HG02610 (cell line): ENCODE results near the gene LMBRD2.

Source experiments
- ATAC-seq: cut with Tn5 transposase; IDR thresholded peaks from one replicate; pipeline ENCODE4 v1.9.1; 2021; ENCODE audit warnings: mild to moderate bottlenecking, moderate library complexity; ENCODE audit not compliant: unreplicated experiment

The LMBRD2 gene

DNA sequence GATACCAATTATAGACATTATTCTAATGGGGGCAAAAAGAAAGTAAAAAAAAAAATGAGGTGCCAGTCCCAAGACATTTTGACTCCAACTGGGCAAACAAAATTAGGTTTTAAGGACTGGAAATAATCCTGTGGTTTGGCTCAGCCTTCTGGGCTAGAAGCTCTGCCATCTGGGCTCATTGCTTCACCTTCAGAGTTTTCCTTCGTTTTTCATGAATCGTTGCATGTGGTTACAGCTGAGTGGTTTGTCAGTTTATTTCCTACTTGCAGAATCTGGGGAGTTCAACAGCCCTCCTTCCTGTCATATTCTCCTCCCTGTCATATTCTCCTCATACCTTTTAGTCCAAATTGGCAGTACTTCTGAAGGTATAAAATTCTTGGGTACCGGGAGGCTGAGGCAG lies 97.0 kb downstream of the LMBRD2 start:
- no peak for ATAC-seq

DNA sequence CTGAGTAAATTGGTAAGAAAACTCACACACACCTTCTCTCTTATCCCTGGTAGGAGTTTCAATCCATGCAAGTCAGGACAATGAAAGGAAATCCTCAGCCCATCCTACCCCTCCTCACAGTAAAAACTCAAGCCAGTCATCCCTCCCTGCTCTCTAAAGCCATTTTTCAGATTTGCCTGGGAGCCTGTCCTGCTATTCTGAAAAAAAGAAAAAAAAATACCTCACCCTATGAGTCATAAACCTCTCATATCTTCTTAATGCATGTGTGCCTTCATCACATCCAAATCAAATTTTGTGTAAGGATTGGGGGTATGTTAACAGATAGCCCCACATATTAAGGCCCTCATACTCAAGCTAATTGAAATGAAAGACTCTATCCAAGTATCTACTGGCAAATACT lies 99.1 kb downstream of the LMBRD2 start:
- no peak for ATAC-seq

DNA sequence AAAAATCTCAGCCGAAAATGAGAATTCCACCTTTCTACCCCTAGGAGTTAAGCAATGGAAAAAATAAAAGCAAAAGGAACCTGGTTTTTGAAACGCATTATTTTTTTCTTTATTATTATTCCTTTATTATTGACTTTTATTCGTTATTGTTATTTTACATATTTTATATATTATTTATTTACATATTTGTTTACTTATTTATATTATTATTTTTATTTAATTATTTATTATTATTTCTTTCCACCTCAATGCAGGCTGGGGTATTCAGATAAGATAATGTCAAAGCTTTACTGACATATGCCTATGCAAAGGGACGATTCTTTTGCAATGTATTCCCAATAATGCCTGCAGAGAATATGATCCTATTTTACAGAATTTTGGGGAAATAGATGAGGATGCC lies 101.7 kb downstream of the LMBRD2 start:
- no peak for ATAC-seq
